Measurements from ENCODE around the gene SBK3.
"Not testable (repeated sequence)": the region's sequence is repeated elsewhere in the genome, so short reads cannot be mapped to it uniquely, and the experiment has no call there.

The SBK3 gene

GRCh38 chr19:55573929-55574328, 28.6 kb upstream of the SBK3 start:
- not testable (repeated sequence) for DNase-seq

- not testable (repeated sequence) for DNase-seq
Measured at GRCh38 chr19:55569477-55569876, 24.1 kb upstream of the SBK3 start.

- no peak for DNase-seq
Measured at GRCh38 chr19:55567708-55568328, 22.5 kb upstream of the SBK3 start.

- no peak for DNase-seq
Measured at GRCh38 chr19:55566823-55567222, 21.5 kb upstream of the SBK3 start.

DNA sequence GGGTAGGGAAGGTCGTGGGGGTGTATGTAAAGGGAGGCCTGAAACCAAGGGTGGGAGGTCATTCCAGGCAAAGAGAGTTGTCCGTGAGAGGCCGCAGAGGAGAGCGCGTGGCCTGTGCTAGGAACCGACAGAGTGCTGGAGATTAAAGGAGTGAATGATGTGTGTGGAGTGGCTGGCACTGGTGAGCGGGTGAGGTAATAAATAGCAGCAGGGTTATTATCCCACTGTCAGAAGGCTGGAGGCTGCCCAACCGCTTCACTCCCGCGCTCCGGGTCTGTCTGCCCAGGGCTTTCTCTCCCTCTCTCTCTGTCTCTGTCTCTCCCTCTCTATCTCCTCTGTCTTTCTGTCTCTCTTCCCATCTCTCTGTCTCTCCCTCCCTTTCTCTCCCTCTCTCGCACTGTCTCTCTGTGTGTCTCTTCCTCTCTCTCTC, 17.9 kb upstream of the SBK3 start:
- no peak for DNase-seq

DNA sequence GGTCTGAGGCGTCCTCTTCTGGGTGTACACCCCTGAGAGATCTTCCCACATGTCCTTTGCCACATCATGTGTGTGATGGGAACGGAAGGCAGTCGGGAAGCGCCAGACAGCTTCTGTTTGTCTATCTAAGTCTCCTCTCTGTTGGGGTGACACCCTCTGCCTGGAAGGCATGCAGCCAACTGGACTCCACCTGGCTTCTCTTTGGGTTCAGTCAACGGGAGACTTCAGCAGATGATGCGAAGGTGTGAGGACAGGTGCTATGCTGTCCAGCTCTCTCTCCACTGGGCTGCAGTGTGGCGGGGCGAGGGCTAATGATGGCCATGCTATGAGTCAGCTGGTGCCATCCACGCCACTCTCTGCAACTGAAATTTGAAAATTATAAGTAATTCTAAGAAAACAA, 14.3 kb upstream of the SBK3 start:
- DNase-seq: no peak

GRCh38 chr19:55554741-55555152, 9.4 kb upstream of the SBK3 start:
- no peak for DNase-seq

DNA sequence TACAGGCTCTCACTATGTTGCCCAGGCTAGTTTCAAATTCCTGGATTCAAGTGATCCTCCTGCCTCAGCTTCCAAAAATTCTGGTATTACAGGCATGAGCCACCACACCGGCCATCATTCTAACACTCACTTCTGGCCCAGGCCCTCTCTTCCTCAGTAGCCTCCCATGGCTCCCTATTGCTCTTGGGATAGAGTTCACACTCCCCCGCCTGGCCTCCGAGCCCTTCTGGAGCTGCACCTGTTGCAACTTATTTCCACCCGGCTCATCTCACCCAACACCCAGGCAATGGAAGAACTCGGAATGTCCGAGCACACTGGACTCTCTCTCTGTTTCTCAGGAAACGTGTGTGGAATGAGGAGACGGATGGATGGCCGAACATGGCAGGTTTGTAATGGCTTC, 9.0 kb upstream of the SBK3 start:
- DNase-seq: no peak

- no peak for DNase-seq
Measured at GRCh38 chr19:55553217-55554182, 8.2 kb upstream of the SBK3 start.

DNA sequence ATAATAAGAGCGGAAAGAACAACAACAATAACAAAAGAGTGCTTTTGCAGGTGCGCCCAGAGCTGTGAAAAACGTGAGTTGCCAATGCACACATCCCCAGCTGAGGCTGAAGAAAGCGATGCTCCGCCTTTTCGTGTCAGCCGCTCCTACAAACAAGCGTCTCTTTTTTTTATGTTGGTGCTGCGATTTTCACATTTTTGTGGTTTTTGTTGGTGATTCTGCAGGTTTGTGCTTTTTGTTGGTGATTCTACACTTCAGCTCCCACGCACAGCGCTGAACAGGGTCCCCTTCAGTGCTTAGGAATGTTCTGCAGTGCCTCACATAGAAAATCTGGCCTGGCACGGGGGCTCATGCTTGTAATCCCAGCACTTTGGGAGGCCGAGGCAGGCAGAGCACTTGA, 7.3 kb upstream of the SBK3 start:
- no peak for DNase-seq

GRCh38 chr19:55552206-55552605, 6.9 kb upstream of the SBK3 start:
- no peak for DNase-seq

DNA sequence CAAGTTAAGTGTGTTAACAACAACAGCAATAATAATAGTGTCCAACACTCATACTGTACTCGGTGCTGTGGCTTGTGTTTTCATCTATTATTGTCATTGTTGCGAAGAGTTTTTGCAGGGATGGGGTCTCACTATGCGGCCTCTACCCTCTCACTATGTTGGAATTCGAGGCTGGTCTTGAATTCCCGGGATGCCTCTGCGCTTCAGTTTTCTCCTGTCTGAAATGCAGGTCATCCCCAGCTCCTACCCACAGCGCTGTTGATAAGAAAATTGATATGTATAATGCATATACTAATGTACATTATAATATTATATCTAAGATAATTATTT, 4.9 kb upstream of the SBK3 start:
- no peak for DNase-seq

GRCh38 chr19:55549500-55550320, 4.4 kb upstream of the SBK3 start:
- DNase-seq: no peak

DNA sequence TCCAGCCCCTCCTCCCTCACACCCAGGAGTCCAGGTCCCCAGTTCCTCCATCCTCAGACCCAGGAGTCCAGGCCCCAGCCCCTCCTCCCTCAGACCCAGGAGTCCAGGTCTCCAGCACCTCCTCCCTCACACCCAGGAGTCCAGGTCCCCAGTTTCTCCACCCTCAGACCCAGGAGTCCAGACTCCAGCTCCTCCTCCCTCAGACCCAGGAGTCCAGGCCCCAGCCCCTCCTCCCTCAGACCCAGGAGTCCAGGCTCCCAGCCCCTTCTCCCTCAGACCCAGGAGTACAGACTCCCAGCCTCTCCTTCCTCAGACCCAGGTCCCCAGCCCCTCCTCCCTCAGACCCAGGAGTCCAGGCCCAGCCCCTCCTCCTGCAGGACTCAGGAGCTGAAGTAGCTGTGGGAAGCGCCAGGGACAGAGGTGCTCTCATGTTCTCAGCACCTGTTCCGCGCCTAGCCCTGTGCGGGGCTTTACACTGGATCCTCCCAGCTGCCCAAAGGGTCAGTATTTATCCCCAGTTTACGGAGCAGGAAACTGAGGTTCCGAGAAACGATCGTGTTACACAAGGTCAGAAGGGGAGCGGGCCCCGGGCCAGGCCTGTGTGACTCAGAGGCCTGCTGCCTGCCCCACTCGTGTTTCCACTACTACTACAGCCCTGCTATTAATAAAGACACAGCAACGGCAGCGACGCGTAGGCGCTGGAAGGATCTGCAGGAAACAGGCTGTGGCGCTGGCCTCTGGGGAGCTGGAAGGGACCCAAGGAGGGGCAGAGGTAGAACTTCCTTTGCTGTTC, 1.7 kb upstream of the SBK3 start:
- DNase-seq: no peak

- DNase-seq: no peak
Measured at GRCh38 chr19:55546011-55546410, 668 bp upstream of the SBK3 start.

GRCh38 chr19:55544776-55545439, 435 bp downstream of the SBK3 start:
- no peak for DNase-seq

- no peak for DNase-seq
Measured at GRCh38 chr19:55544014-55544413, 1.3 kb downstream of the SBK3 start.

DNA sequence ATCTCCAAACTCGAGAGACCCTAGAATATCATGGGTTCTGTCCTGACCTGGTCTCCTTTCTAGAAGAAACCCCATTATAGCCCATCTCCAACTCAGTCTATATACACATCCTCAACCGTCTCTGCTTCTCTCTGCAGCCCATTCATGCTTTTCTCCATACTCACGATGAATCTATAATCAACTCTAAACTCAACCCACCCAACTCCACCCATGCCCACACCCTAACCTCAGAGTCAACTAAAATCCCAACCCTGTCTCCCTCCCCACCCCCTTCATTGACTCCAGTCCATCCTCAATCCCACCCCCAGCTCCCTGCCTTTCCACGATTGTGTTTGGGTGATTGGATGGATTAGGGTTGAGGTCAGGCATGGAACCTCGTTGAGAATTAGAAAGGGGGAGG, 1.8 kb downstream of the SBK3 start:
- no peak for DNase-seq

GRCh38 chr19:55542292-55542855, 3.0 kb downstream of the SBK3 start:
- no peak for DNase-seq

- DNase-seq: no peak
Measured at GRCh38 chr19:55541091-55541490, 4.3 kb downstream of the SBK3 start.

DNA sequence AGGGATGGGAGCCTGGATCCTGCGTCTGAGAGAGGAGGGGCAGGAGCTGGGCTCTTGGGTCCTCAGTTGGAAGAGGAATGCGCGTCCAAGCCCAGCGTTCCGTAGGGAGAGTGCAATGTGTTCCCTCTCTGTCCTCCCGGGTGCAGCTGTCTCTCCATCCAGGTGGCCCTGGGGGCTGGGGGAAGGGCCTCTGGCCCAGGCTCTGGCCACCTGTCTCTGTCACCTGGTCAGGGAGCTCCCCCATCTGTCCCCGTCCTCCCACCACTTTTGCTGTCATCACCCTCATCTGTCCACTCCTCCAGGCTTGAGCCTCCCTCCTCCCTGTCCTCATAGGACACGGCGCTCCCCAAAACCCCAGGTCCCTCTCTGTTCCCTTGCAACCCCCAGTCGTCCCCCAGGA, 4.7 kb downstream of the SBK3 start:
- DNase-seq: no peak

All from activated CD4-positive, alpha-beta T cell treated with anti-CD3 and anti-CD28 coated beads, Interleukin-2, amount 50 U/mL, for 4 hours (primary cell).